ENCODE results near the gene JAKMIP1.
"Not testable (repeated sequence)": the region's sequence is repeated elsewhere in the genome, so short reads cannot be mapped to it uniquely, and the experiment has no call there.

The JAKMIP1 gene

GRCh38 chr4:6228158-6229067 is 28.1 kb upstream of the JAKMIP1 start:
- DNase-seq = no peak

GRCh38 chr4:6227412-6228157 is 27.2 kb upstream of the JAKMIP1 start:
- DNase-seq = no peak

- DNase-seq = no peak
Observed at GRCh38 chr4:6226506-6226905, 26.2 kb upstream of the JAKMIP1 start.

GRCh38 chr4:6225469-6225868 is 25.1 kb upstream of the JAKMIP1 start:
- no peak for DNase-seq

- DNase-seq = no peak
Observed at GRCh38 chr4:6224735-6225134, 24.4 kb upstream of the JAKMIP1 start.

- no peak for DNase-seq
Observed at GRCh38 chr4:6222761-6223292, 22.5 kb upstream of the JAKMIP1 start.

GRCh38 chr4:6221851-6222760 is 21.8 kb upstream of the JAKMIP1 start:
- no peak for DNase-seq

- DNase-seq = no peak
Observed at GRCh38 chr4:6221301-6221850, 21.0 kb upstream of the JAKMIP1 start.

GRCh38 chr4:6217716-6218381 is 17.5 kb upstream of the JAKMIP1 start:
- DNase-seq = no peak

- no peak for DNase-seq
Observed at GRCh38 chr4:6216588-6216987, 16.2 kb upstream of the JAKMIP1 start.

GRCh38 chr4:6209921-6210320 is 9.6 kb upstream of the JAKMIP1 start:
- DNase-seq = no peak

GRCh38 chr4:6209291-6209690 is 8.9 kb upstream of the JAKMIP1 start:
- not testable (repeated sequence) for DNase-seq

GRCh38 chr4:6208416-6208815 is 8.1 kb upstream of the JAKMIP1 start:
- no peak for DNase-seq

GRCh38 chr4:6207602-6208001 is 7.3 kb upstream of the JAKMIP1 start:
- no peak for DNase-seq

- DNase-seq = no peak
Observed at GRCh38 chr4:6206771-6207290, 6.5 kb upstream of the JAKMIP1 start.

- no peak for DNase-seq
Observed at GRCh38 chr4:6205973-6206372, 5.6 kb upstream of the JAKMIP1 start.

- no peak for DNase-seq
Observed at GRCh38 chr4:6205567-6205931, 5.2 kb upstream of the JAKMIP1 start.

- DNase-seq = no peak
Observed at GRCh38 chr4:6204871-6205566, 4.7 kb upstream of the JAKMIP1 start.

GRCh38 chr4:6204098-6204497 is 3.7 kb upstream of the JAKMIP1 start:
- DNase-seq = no peak

GRCh38 chr4:6201580-6202091 is 1.3 kb upstream of the JAKMIP1 start:
- no peak for DNase-seq

GRCh38 chr4:6200922-6201362 is 593 bp upstream of the JAKMIP1 start:
- DNase-seq = no peak
